ENCODE results near the gene SHC2.
"Not testable (repeated sequence)": the region's sequence is repeated elsewhere in the genome, so short reads cannot be mapped to it uniquely, and the experiment has no call there.

Gene SHC2

DNA sequence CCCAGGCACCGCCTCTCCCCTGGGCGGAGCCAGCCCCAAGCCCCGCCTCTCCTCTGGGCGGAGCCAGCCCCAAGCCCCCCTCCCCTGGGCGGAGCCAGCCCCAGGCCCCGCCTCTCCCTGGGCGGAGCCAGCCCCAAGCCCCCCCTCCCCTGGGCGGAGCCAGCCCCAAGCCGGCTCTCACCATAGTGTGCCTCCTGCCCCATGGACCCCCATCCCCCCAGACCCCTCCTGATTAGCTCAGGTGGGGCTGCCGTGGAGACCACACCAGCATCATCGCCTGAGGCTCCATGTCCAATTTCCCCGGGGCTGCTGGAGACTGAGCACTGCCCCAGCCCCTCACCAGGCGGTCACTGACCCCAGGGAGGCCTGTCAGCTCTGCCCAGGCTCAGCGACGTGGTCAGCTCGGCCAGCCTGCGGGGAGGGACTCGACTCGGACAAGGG, 31.3 kb upstream of the SHC2 start:
- no peak for FAIRE-seq
- DNase-seq (ENCODE audit: insufficient read length, low spot score) = no peak

GRCh38 chr19:491146-491741, 30.4 kb upstream of the SHC2 start:
- FAIRE-seq = no peak
- no peak for DNase-seq (ENCODE audit: insufficient read length, low spot score)

DNA sequence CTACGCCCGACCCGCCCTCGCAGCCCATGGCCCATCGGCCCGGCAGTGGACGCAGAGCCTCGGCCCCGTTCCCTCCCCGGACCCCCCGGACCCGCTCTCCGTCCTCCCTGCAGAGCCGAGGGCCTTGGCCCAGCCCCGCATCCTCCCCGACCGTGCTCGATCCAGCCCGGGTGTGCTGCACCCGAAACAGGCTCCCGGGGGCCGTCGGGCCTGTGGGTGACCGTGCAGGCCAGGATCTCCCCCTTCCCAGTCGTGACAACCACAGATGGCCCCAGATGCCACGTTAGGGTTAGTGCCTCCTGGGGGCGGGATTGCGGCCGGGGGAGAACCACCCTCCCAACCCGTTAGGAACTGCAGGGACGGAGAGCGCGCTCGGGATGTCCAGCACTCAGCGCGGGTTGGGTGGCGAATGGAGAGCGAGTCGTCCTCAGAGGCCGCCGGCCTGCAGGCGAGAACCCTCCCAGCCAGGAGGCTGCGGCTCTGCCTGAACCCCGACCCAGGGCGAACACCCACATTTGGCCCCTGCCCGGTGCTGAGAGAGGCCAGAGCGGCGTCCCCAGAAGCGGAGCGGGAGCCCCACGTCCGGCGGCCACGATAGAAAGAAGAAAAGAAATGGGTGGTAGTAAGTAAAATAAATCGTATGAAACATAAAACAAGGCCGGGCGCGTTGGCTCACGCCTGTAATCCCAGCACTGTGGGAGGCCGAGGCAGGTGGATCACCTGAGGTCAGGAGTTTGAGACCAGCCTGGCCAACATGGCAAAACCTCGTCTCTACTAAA, 28.8 kb upstream of the SHC2 start:
- FAIRE-seq = no peak

GRCh38 chr19:488505-489417, 27.9 kb upstream of the SHC2 start:
- DNase-seq (ENCODE audit: insufficient read length, low spot score) (peak; percentile 99), FAIRE-seq (peak; percentile 87)

More for the DNA sequence above, 28.8 kb upstream of the SHC2 start:
- no peak for DNase-seq (ENCODE audit: insufficient read length, low spot score)

- no peak for DNase-seq (ENCODE audit: insufficient read length, low spot score)
- no peak for FAIRE-seq
Measured at GRCh38 chr19:485583-486236, 24.9 kb upstream of the SHC2 start.

DNA sequence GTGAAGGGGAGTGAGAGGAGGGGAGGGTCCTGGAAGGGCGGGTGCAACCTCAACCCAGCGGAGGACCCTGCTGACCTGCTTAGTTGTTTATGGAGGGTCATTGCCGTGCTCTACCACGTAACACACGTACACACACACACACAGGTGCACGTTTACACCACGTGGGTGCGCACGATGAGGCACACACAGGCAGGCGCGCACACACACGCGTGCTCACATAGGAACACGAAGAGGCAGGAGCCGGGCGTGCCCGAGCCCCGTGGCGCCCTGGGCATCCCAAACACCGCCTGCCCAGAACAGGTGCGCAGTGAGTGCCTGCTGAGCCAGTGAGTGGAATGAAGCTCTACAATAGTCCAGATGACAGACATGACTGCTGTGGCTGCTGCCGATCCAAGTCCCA, 24.2 kb upstream of the SHC2 start:
- no peak for FAIRE-seq
- no peak for DNase-seq (ENCODE audit: insufficient read length, low spot score)

GRCh38 chr19:484494-484893, 23.7 kb upstream of the SHC2 start:
- FAIRE-seq (no peak), DNase-seq (ENCODE audit: insufficient read length, low spot score) (no peak)

GRCh38 chr19:483332-484072, 22.7 kb upstream of the SHC2 start:
- no peak for FAIRE-seq
- no peak for DNase-seq (ENCODE audit: insufficient read length, low spot score)

DNA sequence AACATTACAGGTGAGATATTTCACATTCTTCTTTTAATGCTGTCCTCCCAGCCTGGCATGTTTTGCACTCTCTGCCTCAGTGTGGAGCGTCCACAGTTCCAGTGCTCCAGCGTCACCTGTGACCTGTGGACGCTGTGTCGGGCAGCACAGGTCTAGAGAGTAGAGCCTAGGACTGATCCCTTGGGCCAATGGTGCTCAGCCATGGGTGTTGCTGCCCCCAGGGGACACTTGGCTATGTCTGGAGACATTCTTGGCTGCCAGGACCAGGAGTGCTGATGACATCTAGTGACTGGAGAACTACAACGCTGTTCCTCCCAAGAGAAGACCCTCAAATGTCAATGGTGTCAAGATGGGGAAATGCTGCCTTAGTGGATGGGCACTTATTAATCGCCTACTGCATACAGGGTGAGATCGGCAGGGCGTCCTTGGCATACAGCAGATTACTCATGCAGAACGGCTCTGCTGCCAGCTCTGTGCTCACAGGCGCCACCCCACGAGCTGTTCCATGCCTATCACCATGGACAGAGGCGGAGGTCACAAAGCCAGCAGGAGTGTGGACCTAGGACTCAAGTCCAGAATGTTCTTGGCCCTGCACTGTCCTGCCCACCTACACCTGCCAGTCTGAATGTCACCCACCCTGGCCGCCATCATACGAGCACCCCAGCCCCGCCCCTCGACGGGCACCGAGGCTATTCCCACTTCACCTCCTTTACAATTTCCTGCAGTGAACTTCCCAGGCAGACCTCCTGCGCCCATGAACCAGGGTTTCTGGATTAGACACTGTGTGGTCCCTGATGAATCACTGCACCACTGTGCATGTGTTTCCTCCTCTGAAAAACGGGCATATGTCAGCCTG, 21.6 kb upstream of the SHC2 start:
- DNase-seq (ENCODE audit: insufficient read length, low spot score) (no peak), FAIRE-seq (no peak)

GRCh38 chr19:481100-481499, 20.3 kb upstream of the SHC2 start:
- not testable (repeated sequence) for DNase-seq (ENCODE audit: insufficient read length, low spot score); FAIRE-seq

- DNase-seq (ENCODE audit: insufficient read length, low spot score) (no peak), FAIRE-seq (no peak)
Measured at GRCh38 chr19:480016-480855, 19.4 kb upstream of the SHC2 start.

GRCh38 chr19:478976-479375, 18.1 kb upstream of the SHC2 start:
- DNase-seq (ENCODE audit: insufficient read length, low spot score) (no peak), FAIRE-seq (no peak)

- DNase-seq (ENCODE audit: insufficient read length, low spot score) = no peak
- no peak for FAIRE-seq
Measured at GRCh38 chr19:478236-478903, 17.5 kb upstream of the SHC2 start.

- DNase-seq (ENCODE audit: insufficient read length, low spot score) (no peak), FAIRE-seq (no peak)
Measured at GRCh38 chr19:475360-475759, 14.5 kb upstream of the SHC2 start.

GRCh38 chr19:474126-475078, 13.6 kb upstream of the SHC2 start:
- DNase-seq (ENCODE audit: insufficient read length, low spot score) (no peak), FAIRE-seq (no peak)

- DNase-seq (ENCODE audit: insufficient read length, low spot score) = no peak
- FAIRE-seq = no peak
Measured at GRCh38 chr19:472005-472858, 11.4 kb upstream of the SHC2 start.

Data from GM19239 (cell line).